Putamen (tissue), 1 donor: ENCODE data around the gene KPNA4.

ENCODE experiments used
- DNase-seq: peaks from one replicate; pipeline ENCODE4 v3.0.0-alpha.2; 2016; ENCODE audit warnings: low spot score

Gene KPNA4

GRCh38 chr3:160449636-160450598 lies 115.5 kb downstream of the KPNA4 start, which contains the start of gene TRIM59:
TRIM59 (minus strand) TSS chr3:160449786; CDS start chr3:160439183, 10,603 bp downstream.
- DNase-seq = peak; percentile 86

- no peak for DNase-seq
Observed at GRCh38 chr3:160448845-160449635, 116.3 kb downstream of the KPNA4 start.

- DNase-seq = no peak
Observed at GRCh38 chr3:160447544-160447943, 117.8 kb downstream of the KPNA4 start.

DNA sequence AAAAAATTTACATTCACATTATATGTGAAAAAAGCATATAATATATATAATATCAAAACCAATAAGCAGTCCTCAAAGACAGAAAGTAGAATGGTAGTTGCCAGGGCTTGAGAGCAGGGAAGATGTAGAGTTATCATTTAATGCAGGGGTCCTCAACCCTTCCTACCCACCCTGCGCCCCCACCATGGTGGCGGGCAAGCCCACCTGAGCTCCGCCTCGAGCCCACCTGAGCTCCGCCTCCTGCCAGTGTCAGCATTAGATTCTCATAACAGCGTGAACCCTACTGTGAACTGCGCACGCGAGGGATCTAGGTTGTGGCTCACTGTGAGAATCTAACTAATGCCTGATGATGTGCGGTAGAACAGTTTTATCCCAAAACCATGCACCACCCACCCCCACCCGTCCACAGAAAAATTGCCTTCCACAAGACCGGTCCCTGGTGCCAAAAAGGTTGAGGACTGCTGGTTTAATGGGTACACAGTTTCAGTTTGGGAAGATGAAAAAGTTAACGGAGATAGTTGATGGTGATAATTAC lies 118.8 kb downstream of the KPNA4 start:
- no peak for DNase-seq

DNA sequence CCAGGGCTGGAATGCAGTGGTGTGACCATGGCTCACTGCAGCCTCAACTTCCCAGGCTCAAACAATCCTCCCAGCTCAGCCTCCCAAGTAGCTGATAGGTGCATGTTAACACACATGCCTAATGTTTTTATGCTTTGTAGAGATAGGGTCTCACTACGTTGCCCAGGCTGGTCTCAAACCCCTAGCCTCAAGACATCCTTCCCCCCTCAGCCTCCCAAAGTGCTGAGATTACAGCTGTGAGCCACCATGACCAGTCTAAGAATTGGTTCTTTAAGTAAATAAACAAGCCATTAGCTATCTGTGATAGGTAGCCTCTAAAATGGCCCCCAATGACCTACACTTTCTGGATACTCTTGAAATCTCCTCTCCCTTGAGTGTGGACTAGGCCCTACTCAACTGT lies 119.5 kb downstream of the KPNA4 start:
- DNase-seq = no peak
